GM20431 (cell line): Measurements from ENCODE around the gene PTPN12.

Experiments
- in situ Hi-C: fragments of 300-500 bp; cut with MseI, MboI; formaldehyde crosslinking; loops from one replicate; pipeline ENCODE4 v1.15.0; 2020; ENCODE audit warnings: low sequenced_read_pairs; ENCODE audit not compliant: unreplicated experiment

The PTPN12 gene

GRCh38 chr7:77571801-77572200, 34.7 kb downstream of the PTPN12 start:
- in situ Hi-C loops, result no loop called here

DNA sequence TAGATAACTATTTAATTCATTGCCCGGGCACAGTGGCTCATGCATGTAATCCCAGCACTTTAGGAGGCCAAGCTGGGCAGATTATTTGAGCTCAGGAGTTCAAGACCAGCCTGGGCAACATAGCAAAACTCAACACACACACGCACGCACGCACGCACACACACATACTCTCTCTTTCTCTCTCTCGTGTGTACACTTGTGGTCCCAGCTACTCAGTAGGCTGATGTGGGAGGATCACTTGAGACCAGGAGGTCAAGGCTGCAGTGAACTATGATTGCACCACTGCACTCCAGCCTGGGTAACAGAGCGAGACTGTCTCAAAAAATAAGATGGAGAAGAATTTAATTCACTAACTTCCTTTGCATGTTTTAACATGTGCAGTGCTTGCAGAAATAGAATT, 38.1 kb downstream of the PTPN12 start:
- in situ Hi-C loops, result no loop called here

DNA sequence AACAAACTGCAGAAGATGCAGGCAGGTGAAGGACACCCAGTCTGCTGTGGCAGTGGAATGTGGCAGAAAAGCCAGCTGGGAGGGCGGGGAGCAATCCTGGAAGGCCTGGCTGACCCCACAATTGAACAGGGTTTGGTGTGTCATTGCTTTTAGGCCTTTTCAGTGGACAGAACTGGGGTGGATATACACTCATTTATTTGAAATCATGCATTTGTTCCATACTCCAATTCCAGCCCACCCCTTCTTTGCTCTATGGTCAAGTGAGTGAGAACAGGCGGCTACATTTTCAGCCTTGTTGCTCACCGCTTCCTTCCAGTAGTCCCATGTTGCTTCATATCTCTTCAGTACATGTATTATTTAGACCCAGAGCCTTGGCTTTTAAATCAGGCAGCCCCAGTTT, 39.8 kb downstream of the PTPN12 start:
- in situ Hi-C loops, result no loop called here

DNA sequence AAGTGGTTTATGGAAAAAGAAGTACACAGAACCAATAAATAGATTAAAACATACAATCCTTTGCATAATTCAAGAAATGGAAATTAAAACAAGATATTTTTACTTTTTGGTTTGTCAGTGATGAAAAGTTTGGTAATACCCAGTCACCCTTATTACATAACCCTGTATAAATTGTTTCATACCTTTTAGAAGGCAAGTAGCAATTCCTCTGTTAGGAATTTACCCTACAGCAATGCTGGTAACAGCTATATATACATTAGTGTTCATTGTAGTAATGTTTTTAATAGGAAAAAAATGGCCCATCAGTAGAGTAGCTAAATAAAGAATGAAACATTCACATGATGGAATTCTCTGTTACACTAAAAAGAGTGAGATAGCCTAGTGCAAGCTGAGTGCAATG, 42.7 kb downstream of the PTPN12 start:
- in situ Hi-C loops, result no loop called here

DNA sequence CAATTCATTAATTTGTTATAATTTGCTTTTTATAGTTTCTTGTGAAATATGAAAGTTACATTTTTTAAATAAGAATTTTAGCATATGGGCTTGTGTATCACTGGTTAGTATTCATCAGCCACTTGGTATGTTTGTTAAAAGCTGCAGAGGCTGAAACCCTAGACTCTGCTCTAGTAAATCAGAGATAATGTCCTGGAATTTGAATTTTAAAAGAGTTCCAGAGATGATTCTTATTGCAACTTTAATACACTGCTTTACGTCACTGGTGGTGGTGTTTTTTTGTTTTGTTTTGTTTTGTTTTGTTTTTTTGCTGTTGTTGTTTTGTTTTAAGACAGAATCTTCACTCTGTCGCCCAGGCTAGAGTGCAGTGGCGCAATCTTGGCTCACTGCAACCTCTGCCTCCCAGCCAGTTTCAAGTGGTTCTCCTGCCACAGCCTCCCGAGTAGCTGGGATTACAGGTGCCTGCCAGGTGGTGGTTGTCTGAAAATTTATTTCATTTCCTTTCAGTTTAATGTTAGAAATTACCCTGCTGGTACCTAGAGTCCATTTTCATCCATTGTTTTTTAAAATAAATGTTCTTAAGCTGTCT, 43.8 kb downstream of the PTPN12 start:
- in situ Hi-C loops, result no loop called here

DNA sequence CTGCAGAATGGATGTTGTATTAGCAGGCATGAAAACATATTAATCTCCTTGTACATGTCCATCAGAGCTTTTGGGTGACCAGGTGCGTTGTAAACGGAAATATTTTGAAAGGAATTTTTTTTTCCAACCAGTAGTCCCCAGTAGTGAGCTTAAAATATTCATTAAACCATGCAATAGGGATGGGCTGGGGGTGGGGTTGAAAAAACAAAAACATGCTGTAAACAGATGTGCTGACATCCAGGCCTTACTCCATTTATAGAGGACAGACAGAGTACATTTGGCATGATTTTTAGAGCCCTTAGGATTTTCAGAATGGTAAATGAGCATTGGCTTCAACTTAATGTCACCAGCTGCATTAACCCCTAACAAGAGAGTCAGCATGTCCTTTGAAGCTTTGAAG, 50.2 kb downstream of the PTPN12 start:
- in situ Hi-C loops, result no loop called here

DNA sequence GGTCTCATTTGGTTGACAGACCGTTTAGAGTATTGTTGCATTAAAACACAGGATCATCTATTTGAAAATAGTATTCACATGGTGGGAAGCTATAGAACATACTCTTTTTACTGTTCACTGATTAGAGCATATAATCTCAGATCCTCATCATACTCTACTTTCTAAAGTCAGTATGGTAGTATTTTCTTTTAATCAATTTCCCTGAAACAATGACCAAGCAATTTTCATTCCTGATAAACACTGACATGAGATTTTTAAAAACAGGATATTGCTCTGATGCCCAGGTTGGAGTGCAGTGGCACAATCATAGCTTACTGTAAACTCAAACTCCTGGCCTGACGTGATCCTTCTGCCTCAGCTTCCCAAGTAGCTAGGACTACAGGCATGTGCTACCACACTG, 63.9 kb downstream of the PTPN12 start:
- in situ Hi-C loops, result no loop called here

GRCh38 chr7:77606562-77606961, 69.5 kb downstream of the PTPN12 start:
- in situ Hi-C loops, result no loop called here

DNA sequence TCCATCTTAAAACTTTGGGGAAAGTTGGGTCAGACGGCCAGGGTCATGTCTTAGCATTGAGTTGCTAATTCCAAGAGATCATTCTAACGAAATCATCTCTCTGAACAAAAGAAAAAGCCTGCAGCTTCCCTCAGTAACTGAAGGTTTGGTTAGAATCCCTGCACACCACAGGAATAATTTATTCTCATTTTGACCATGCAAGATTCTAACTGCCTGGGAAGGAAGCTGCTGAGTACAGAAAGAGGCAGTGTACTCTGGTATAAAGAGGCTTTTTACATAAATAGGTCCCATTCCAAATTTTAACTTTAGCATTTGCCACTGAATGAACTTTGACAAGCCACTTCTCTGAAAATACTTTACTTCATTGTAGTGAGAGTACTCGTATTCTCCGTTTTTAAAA, 82.2 kb downstream of the PTPN12 start:
- in situ Hi-C loops, result no loop called here

DNA sequence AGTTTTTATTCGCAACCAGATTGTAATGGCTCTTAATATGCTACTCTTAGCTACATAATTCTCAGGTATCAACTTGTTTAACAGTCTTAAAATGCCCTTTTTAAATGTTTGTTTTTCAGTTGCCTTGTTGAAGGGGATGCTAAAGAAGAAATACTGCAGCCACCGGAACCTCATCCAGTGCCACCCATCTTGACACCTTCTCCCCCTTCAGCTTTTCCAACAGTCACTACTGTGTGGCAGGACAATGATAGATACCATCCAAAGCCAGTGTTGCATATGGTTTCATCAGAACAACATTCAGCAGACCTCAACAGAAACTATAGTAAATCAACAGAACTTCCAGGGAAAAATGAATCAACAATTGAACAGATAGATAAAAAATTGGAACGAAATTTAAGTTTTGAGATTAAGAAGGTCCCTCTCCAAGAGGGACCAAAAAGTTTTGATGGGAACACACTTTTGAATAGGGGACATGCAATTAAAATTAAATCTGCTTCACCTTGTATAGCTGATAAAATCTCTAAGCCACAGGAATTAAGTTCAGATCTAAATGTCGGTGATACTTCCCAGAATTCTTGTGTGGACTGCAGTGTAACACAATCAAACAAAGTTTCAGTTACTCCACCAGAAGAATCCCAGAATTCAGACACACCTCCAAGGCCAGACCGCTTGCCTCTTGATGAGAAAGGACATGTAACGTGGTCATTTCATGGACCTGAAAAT, 89.7 kb downstream of the PTPN12 start:
- in situ Hi-C loops, result no loop called here

GRCh38 chr7:77627309-77627676, 90.2 kb downstream of the PTPN12 start:
- in situ Hi-C loops, result no loop called here

DNA sequence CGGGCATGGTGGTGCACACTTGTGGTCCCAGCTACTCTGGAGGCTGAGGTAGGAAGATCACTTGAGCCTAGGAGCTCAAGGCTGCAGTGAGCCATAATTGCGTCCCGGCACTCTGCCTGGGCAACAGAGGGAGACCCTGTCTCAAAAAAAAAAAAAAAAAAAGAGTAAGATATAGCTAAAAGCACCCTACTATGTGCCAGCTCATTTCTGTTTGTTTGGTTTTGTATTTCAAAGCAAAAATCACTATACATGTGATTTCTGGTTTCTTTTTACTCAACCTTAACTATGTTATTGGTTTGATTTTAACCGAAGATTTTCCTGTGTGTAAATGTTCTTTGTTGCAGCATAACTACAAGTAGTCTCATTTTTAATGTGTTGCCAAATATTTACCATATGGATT, 92.7 kb downstream of the PTPN12 start:
- in situ Hi-C loops, result no loop called here

DNA sequence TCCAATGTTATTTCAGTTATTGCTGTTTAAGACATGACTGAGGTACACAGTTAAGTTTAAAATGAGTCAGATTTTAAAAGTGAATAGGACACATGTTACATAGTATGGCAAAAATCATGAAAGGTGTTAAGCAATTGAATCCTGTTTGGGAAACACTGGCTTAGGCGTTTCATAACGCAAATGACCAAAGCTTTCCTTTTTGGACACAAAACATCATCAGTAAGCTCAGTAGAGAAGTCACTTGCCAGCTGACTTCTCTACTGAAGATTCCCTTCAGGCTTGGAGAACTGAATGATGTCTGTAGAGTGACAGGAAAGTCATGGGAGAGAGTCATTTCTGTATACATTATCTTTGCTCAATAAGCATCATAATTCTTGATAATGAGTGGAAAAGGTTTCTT, 94.7 kb downstream of the PTPN12 start:
- in situ Hi-C loops, result no loop called here

GRCh38 chr7:77644774-77645173, 107.7 kb downstream of the PTPN12 start:
- in situ Hi-C loops, result no loop called here

- in situ Hi-C loops, result no loop called here
Measured at GRCh38 chr7:77648742-77649338, 111.7 kb downstream of the PTPN12 start.

DNA sequence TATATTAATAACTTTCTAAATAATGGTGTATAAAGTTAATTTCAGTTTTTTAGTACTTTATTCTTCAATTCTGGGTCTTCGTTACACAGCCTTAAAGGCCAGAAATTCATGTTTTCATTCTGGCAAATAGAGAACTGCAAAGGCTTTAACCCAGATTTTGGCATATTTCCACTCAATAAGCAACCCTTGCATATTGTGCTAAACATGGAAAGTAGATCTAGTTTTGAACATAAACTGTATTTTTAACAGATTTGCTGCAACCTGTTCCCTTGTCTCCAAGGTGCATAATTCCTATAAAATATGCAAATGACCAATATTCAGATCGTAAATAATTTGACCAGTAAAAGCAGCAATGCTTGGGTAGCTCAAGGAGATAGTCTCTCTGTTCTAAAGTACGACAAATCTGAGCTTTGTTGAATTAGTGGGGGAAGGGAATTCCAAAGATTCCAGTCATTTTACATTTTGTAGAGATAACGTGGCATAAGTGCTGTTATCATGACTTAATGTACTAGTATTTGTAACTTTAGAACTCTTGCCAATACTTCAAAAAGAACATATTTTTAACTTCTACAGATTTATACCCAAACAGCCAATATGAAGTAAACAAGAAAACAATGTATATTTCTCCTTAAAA, 112.7 kb downstream of the PTPN12 start:
- in situ Hi-C loops, result loop anchor here (10.0 to 25.0 kb wide), 3 partner anchors 95 to 362 kb away; no protein-coding TSS in a partner anchor

DNA sequence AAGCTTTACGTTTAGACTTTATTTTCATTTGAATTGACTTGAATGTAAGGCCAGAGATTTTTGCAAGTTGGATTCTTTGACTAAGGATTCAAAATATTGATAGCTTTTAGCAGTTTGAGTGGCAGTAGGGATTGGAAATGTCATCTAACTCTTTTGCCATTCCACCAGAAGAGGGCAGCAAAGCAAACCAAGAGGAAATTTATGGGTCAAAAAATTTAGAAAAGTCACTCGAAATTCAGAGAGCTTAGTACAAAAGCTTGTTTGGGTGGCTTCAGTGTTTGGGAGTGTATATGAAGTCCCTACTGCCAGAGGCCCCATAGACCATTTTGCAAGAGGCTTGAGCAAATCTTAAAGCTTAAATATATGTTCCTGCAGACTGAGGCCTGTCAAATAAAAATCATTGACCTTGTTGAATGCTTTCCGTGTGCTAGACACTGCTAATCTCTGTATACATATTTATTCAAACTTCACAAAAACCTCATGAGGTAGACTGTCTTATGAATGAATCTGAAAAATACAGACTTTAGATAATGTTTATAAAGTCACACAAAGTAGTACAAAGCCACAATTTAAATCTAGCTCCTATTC, 114.6 kb downstream of the PTPN12 start:
- in situ Hi-C loops, result loop anchor here (10.0 to 25.0 kb wide), 3 partner anchors 93 to 361 kb away; no protein-coding TSS in a partner anchor

DNA sequence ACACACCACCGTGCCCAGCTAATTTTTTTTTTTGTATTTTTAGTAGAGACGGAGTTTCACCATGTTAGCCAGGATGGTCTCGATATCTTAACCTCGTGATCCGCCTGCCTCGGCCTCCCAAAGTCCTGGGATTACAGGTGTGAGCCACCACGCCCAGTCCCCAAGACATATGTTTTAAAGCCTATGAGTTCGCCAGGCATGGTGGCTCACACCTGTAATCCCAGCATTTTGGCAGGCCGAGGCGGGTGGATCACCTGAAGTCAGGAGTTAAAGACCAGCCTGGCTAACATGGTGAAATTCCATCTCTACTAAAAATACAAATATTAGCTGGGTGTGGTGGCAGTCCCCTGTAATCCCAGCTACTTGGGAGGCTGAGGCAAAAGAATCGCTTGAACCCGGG, 115.7 kb downstream of the PTPN12 start:
- in situ Hi-C loops, result loop anchor here (10.0 to 25.0 kb wide), 3 partner anchors 92 to 359 kb away; no protein-coding TSS in a partner anchor

- in situ Hi-C loops, result loop anchor here (10.0 to 25.0 kb wide), 3 partner anchors 91 to 359 kb away; no protein-coding TSS in a partner anchor
Measured at GRCh38 chr7:77653572-77653971, 116.5 kb downstream of the PTPN12 start.

- in situ Hi-C loops, result loop anchor here (10.0 to 25.0 kb wide), 3 partner anchors 89 to 357 kb away; no protein-coding TSS in a partner anchor
Measured at GRCh38 chr7:77655356-77655755, 118.3 kb downstream of the PTPN12 start.
